ENCODE data around the gene EGFR. TPM values are rescaled to one million over a fixed set of nuclear protein-coding genes. Genes with fewer than 3 reads are reported as not detected.

EGFR gene
- total RNA-seq, 5 donors from 2014 or later (not counting 1 experiment from before 2014, with no cell fraction given) = 0.16 to 0.79 (median 0.35) TPM; not detected in 2

- no peaks in the 10 kb centered on the region for H3K4me1 ChIP-seq (ENCODE audit: control insufficient read depth in 1 of 2, extremely low read depth in 1 of 2, insufficient read depth in 2 of 2, low read length in 2 of 2)
- Mint-ChIP-seq H3K4me3 (no peak overlapping the region), H3K27me3 (peaks cover 6 to 8% of the 10 kb centered on the region in 2 donors), H3K36me3 (no peaks in the 10 kb centered on the region), H3K9me3 (peaks cover 0 to 3% (median 0%) of the 10 kb centered on the region in 3 donors), H3K27ac (no peak overlapping the region), H3K4me1 (peaks cover 0 to 4% (median 0%) of the 10 kb centered on the region in 3 donors)
- no peak overlapping the region for H3K4me3 ChIP-seq (ENCODE audit: control insufficient read depth in 1 of 2, extremely low read depth in 1 of 2, low read length in 1 of 2)
- ChIA-PET CTCF (no interaction called here), POLR2A (no interaction called here)
- no peaks in the 10 kb centered on the region for H3K36me3 ChIP-seq (ENCODE audit: control insufficient read depth in 2 of 2, extremely low read depth in 1 of 2, insufficient read depth in 1 of 2, low read length in 1 of 2)
- 80% methylated on average over 18 of the region's 26 CpGs for WGBS (ENCODE audit: insufficient coverage)
- peaks cover 0 to 13% of the 10 kb centered on the region in 2 experiments for H3K27me3 ChIP-seq (replicated peaks in 1 of 2; ENCODE audit: control insufficient read depth in 2 of 2, extremely low read depth in 1 of 2, insufficient read depth in 2 of 2, low read length in 1 of 2)
- ATAC-seq (replicated peaks in 1 of 4) (no peak), DNase-seq (no peak)
- no peaks in the 10 kb centered on the region for H3K9me3 ChIP-seq
- H3K27ac ChIP-seq (ENCODE audit: low read length) = no peak overlapping the region
Observed at GRCh38 chr7:55053651-55054571, 35.1 kb downstream of the EGFR start.

GRCh38 chr7:55054758-55055157, 35.9 kb downstream of the EGFR start:
- Histone ChIP-seq H3K4me3 (ENCODE audit: control insufficient read depth in 1 of 2, extremely low read depth in 1 of 2, low read length in 1 of 2) (no peak overlapping the region), H3K27ac (ENCODE audit: low read length) (no peak overlapping the region), H3K9me3 (no peaks in the 10 kb centered on the region), H3K27me3 (replicated peaks in 1 of 2; ENCODE audit: control insufficient read depth in 2 of 2, extremely low read depth in 1 of 2, insufficient read depth in 2 of 2, low read length in 1 of 2) (peaks cover 0 to 13% of the 10 kb centered on the region in 2 experiments), H3K4me1 (ENCODE audit: control insufficient read depth in 1 of 2, extremely low read depth in 1 of 2, insufficient read depth in 2 of 2, low read length in 2 of 2) (no peaks in the 10 kb centered on the region), H3K36me3 (ENCODE audit: control insufficient read depth in 2 of 2, extremely low read depth in 1 of 2, insufficient read depth in 1 of 2, low read length in 1 of 2) (no peaks in the 10 kb centered on the region)
- ChIA-PET POLR2A (no interaction called here), CTCF (no interaction called here)
- no peak for ATAC-seq (replicated peaks in 1 of 4)
- Mint-ChIP-seq H3K27me3 (peaks cover 7 to 8% of the 10 kb centered on the region in 2 donors), H3K4me3 (no peak overlapping the region), H3K36me3 (no peaks in the 10 kb centered on the region), H3K4me1 (peaks cover 0 to 4% (median 0%) of the 10 kb centered on the region in 3 donors), H3K9me3 (peaks cover 0 to 3% (median 0%) of the 10 kb centered on the region in 3 donors), H3K27ac (no peak overlapping the region)
- no peak for DNase-seq
- 63% methylated on average over 7 of the region's 9 CpGs for whole genome bisulfite sequencing (ENCODE audit: insufficient coverage)

DNA sequence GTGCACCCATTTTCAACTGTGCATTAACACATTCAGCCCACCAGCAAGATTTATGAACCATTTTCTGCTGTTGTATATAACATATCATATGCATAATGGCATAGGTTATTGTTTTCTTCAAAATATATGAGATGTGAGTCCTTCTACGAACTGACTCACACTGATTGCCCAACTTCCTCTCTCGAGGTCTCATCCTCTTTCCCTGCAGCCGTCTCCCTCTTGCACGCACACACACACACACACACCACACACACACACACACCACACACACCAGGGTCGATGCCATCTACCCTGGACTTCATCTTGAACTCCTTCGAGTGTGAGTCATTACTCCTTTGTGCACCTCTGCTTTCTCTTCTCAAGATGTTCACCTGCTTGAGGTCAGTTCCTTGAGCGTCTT, 36.7 kb downstream of the EGFR start:
- Mint-ChIP-seq H3K36me3 (no peaks in the 10 kb centered on the region), H3K9me3 (peaks cover 0 to 3% (median 0%) of the 10 kb centered on the region in 3 donors)

DNA sequence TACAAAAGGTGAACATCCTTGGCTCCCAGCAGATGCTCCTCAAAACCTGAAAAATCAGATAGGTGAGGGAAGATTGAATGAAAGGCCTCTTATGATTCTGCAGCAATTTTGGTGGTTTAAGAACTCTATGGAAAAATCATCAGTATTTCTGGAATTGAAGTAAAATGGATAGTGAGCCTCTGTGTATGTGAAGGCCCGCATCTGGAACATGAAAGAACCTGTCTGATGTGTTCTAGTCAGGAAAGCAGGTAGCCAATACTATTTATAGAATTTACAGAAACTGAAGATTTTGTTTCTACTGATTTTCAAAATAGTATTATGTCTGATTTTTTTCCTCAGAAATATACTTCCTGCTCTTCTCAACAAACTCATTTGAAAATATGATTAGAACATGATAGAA, 37.3 kb downstream of the EGFR start:
- ChIA-PET CTCF (no interaction called here), POLR2A (no interaction called here)
- Mint-ChIP-seq H3K27ac (no peak overlapping the region), H3K4me3 (no peak overlapping the region), H3K9me3 (peaks cover 0 to 3% (median 0%) of the 10 kb centered on the region in 3 donors), H3K4me1 (peaks cover 0 to 4% (median 0%) of the 10 kb centered on the region in 3 donors), H3K36me3 (no peaks in the 10 kb centered on the region), H3K27me3 (peaks cover 8% of the 10 kb centered on the region in 2 donors)
- no peak for ATAC-seq (replicated peaks in 1 of 4)
- no peak for DNase-seq
- H3K27ac ChIP-seq (ENCODE audit: low read length) = no peak overlapping the region
- no peaks in the 10 kb centered on the region for H3K4me1 ChIP-seq (ENCODE audit: control insufficient read depth in 1 of 2, extremely low read depth in 1 of 2, insufficient read depth in 2 of 2, low read length in 2 of 2)
- WGBS (ENCODE audit: insufficient coverage) = no CpG with 5 or more reads among the region's 1 CpG
- H3K9me3 ChIP-seq = no peaks in the 10 kb centered on the region
- no peaks in the 10 kb centered on the region for H3K36me3 ChIP-seq (ENCODE audit: control insufficient read depth in 2 of 2, extremely low read depth in 1 of 2, insufficient read depth in 1 of 2, low read length in 1 of 2)
- no peak overlapping the region for H3K4me3 ChIP-seq (ENCODE audit: control insufficient read depth in 1 of 2, extremely low read depth in 1 of 2, low read length in 1 of 2)
- peaks cover 0 to 9% of the 10 kb centered on the region in 2 experiments for H3K27me3 ChIP-seq (replicated peaks in 1 of 2; ENCODE audit: control insufficient read depth in 2 of 2, extremely low read depth in 1 of 2, insufficient read depth in 2 of 2, low read length in 1 of 2)

More for the DNA sequence above, 36.7 kb downstream of the EGFR start:
- WGBS (ENCODE audit: insufficient coverage) = 59% methylated on average over 7 of the region's 7 CpGs
- ATAC-seq (replicated peaks in 1 of 4) (no peak), DNase-seq (no peak)
- Histone ChIP-seq H3K9me3 (no peaks in the 10 kb centered on the region), H3K4me3 (ENCODE audit: control insufficient read depth in 1 of 2, extremely low read depth in 1 of 2, low read length in 1 of 2) (no peak overlapping the region), H3K4me1 (ENCODE audit: control insufficient read depth in 1 of 2, extremely low read depth in 1 of 2, insufficient read depth in 2 of 2, low read length in 2 of 2) (no peaks in the 10 kb centered on the region), H3K36me3 (ENCODE audit: control insufficient read depth in 2 of 2, extremely low read depth in 1 of 2, insufficient read depth in 1 of 2, low read length in 1 of 2) (no peaks in the 10 kb centered on the region), H3K27me3 (replicated peaks in 1 of 2; ENCODE audit: control insufficient read depth in 2 of 2, extremely low read depth in 1 of 2, insufficient read depth in 2 of 2, low read length in 1 of 2) (peaks cover 0 to 13% of the 10 kb centered on the region in 2 experiments), H3K27ac (ENCODE audit: low read length) (no peak overlapping the region)
- no peak overlapping the region for H3K27ac Mint-ChIP-seq
- ChIA-PET CTCF (no interaction called here), POLR2A (interaction anchor here in 1 of 2 donors (0.6 kb wide), 1 partner anchor 29 kb away, joined by 3 read pairs; no protein-coding TSS in a partner anchor)
- peaks cover 0 to 4% (median 0%) of the 10 kb centered on the region in 3 donors for H3K4me1 Mint-ChIP-seq
- no peak overlapping the region for H3K4me3 Mint-ChIP-seq
- peaks cover 8% of the 10 kb centered on the region in 2 donors for H3K27me3 Mint-ChIP-seq

- CTCF ChIA-PET = no interaction called here
Observed at GRCh38 chr7:55056577-55057480, 38.0 kb downstream of the EGFR start.

GRCh38 chr7:55058314-55058713, 39.5 kb downstream of the EGFR start:
- Histone ChIP-seq H3K4me3 (ENCODE audit: control insufficient read depth in 1 of 2, extremely low read depth in 1 of 2, low read length in 1 of 2) (no peak overlapping the region), H3K27me3 (replicated peaks in 1 of 2; ENCODE audit: control insufficient read depth in 2 of 2, extremely low read depth in 1 of 2, insufficient read depth in 2 of 2, low read length in 1 of 2) (peaks cover 2 to 9% of the 10 kb centered on the region in 2 experiments), H3K36me3 (ENCODE audit: control insufficient read depth in 2 of 2, extremely low read depth in 1 of 2, insufficient read depth in 1 of 2, low read length in 1 of 2) (no peaks in the 10 kb centered on the region), H3K27ac (ENCODE audit: low read length) (no peak overlapping the region), H3K9me3 (no peaks in the 10 kb centered on the region), H3K4me1 (ENCODE audit: control insufficient read depth in 1 of 2, extremely low read depth in 1 of 2, insufficient read depth in 2 of 2, low read length in 2 of 2) (no peaks in the 10 kb centered on the region)
- Mint-ChIP-seq H3K27ac (no peak overlapping the region), H3K27me3 (peaks cover 12 to 14% of the 10 kb centered on the region in 2 donors), H3K4me3 (no peak overlapping the region), H3K9me3 (peaks cover 0 to 3% (median 0%) of the 10 kb centered on the region in 3 donors), H3K4me1 (peaks cover 0 to 4% (median 0%) of the 10 kb centered on the region in 3 donors), H3K36me3 (no peaks in the 10 kb centered on the region)
- ATAC-seq (replicated peaks in 1 of 4) = no peak
- ChIA-PET POLR2A (no interaction called here), CTCF (no interaction called here)
- DNase-seq = no peak
- WGBS (ENCODE audit: insufficient coverage) = no CpG with 5 or more reads among the region's 10 CpGs

More at GRCh38 chr7:55056577-55057480, 38.0 kb downstream of the EGFR start:
- no peaks in the 10 kb centered on the region for H3K36me3 Mint-ChIP-seq
- peaks cover 0 to 4% (median 0%) of the 10 kb centered on the region in 3 donors for H3K4me1 Mint-ChIP-seq
- H3K9me3 Mint-ChIP-seq = peaks cover 0 to 3% (median 0%) of the 10 kb centered on the region in 3 donors
- peaks cover 8 to 9% of the 10 kb centered on the region in 2 donors for H3K27me3 Mint-ChIP-seq
- peaks cover 0 to 9% of the 10 kb centered on the region in 2 experiments for H3K27me3 ChIP-seq (replicated peaks in 1 of 2; ENCODE audit: control insufficient read depth in 2 of 2, extremely low read depth in 1 of 2, insufficient read depth in 2 of 2, low read length in 1 of 2)
- no peak overlapping the region for H3K27ac ChIP-seq (ENCODE audit: low read length)
- H3K9me3 ChIP-seq = no peaks in the 10 kb centered on the region
- H3K4me1 ChIP-seq (ENCODE audit: control insufficient read depth in 1 of 2, extremely low read depth in 1 of 2, insufficient read depth in 2 of 2, low read length in 2 of 2) = no peaks in the 10 kb centered on the region
- H3K36me3 ChIP-seq (ENCODE audit: control insufficient read depth in 2 of 2, extremely low read depth in 1 of 2, insufficient read depth in 1 of 2, low read length in 1 of 2) = no peaks in the 10 kb centered on the region
- H3K4me3 ChIP-seq (ENCODE audit: control insufficient read depth in 1 of 2, extremely low read depth in 1 of 2, low read length in 1 of 2) = no peak overlapping the region
- DNase-seq (no peak), ATAC-seq (replicated peaks in 1 of 4) (no peak)
- 76% methylated on average over 10 of the region's 15 CpGs for WGBS (ENCODE audit: insufficient coverage)
- H3K27ac Mint-ChIP-seq = no peak overlapping the region
- POLR2A ChIA-PET = no interaction called here
- no peak overlapping the region for H3K4me3 Mint-ChIP-seq

Measured in T-cell (primary cell).